GM12878 (cell line): Measurements from ENCODE around the gene CDC34. TPM values are rescaled to one million over a fixed set of nuclear protein-coding genes. Genes with fewer than 3 reads are reported as not detected.

Source experiments
- ATAC-seq: fragments of 200-7000 bp; cut with Tn5 transposase; 3 replicates; pipeline ENCODE4 v1.9.1; 2020; ENCODE audit warnings: mild to moderate bottlenecking, moderate library complexity
- BruUV-seq: library from RNA; stranded (reverse); fragments of 400-500 nt; replicated peaks from 2 replicates; lab custom pipeline; 2021; lab: Mats Ljungman, UMichigan
- CTCF ChIA-PET: fragments of 300-600 bp; sonication (Branson Sonifier 250); formaldehyde crosslinking; extraction: SDS; loops from one replicate; lab custom pipeline; 2021; ENCODE audit warnings: inconsistent platforms; lab: Yijun Ruan, JAX
- POLR2A ChIA-PET: fragments of 350-600 bp; formaldehyde crosslinking; extraction: SDS; loops from one replicate; lab custom pipeline; 2021; ENCODE audit warnings: inconsistent platforms; lab: Charles Lee
- RAD21 ChIA-PET: fragments of 300-600 bp; sonication (Branson Sonifier 250); formaldehyde crosslinking; loops from one replicate; lab custom pipeline; 2023; ENCODE audit warnings: antibody characterized with exemption; ENCODE audit not compliant: unreplicated experiment; lab: Charles Lee
- SMC1A ChIA-PET: fragments of 300-600 bp; sonication (Branson Sonifier 250); formaldehyde crosslinking; loops from one replicate; lab custom pipeline; 2023; ENCODE audit not compliant: unreplicated experiment, uncharacterized antibody; lab: Charles Lee
- DNase-seq: peaks from one replicate; pipeline ENCODE4 v3.0.0-alpha.2; 2011; ENCODE audit warnings: low read depth, low spot score
- FAIRE-seq: peaks from 3 replicates; lab custom pipeline; 2011; peaks lifted over from hg19 to GRCh38; lab: Jason Lieb, UNC
- H2AFZ ChIP-seq: 2 replicates; pipeline ENCODE4 v1.6.0; 2011; ENCODE audit warnings: low read depth, low read length, control low read depth; ENCODE audit not compliant: control insufficient read depth
- H3K27ac ChIP-seq: 2 replicates; pipeline ENCODE4 v1.5.1; 2011; ENCODE audit warnings: control low read depth; ENCODE audit not compliant: control insufficient read depth, insufficient read depth
- H3K27me3 ChIP-seq, 2 experiments: replicated peaks in 1 of 2; 2 replicates each; pipeline versions ENCODE4 v1.6.0 to v1.6.1; 2011; ENCODE audit warnings: low read length in 1 of 2; ENCODE audit not compliant: control insufficient read depth in 2 of 2, insufficient read depth in 2 of 2
- H3K36me3 ChIP-seq, 2 experiments: 2 replicates each; pipeline ENCODE4 v1.5.1; 2011; ENCODE audit warnings: low read length in 1 of 2; ENCODE audit not compliant: control insufficient read depth in 2 of 2, insufficient read depth in 2 of 2
- H3K4me1 ChIP-seq: 2 replicates; pipeline ENCODE4 v1.6.1; 2011; ENCODE audit warnings: mild to moderate bottlenecking, low read length, moderate library complexity, mixed read lengths; ENCODE audit not compliant: control insufficient read depth, insufficient read depth
- H3K4me2 ChIP-seq: 2 replicates; pipeline ENCODE4 v1.6.0; 2011; ENCODE audit warnings: control low read depth; ENCODE audit not compliant: control insufficient read depth, insufficient read depth
- H3K4me3 ChIP-seq: fragments of 200-600 bp; sonication (generic); 2 replicates; pipeline ENCODE4 v1.5.1; 2016
- H3K79me2 ChIP-seq: 2 replicates; pipeline ENCODE4 v1.6.0; 2011; ENCODE audit warnings: low read length; ENCODE audit not compliant: control insufficient read depth, insufficient read depth
- H3K9ac ChIP-seq: 2 replicates; pipeline ENCODE4 v1.8.0; 2011; ENCODE audit warnings: low read length, control low read depth, mixed read lengths; ENCODE audit not compliant: control insufficient read depth, insufficient read depth
- H3K9me3 ChIP-seq: replicated peaks from 3 replicates; pipeline ENCODE4 v1.5.1; 2011; ENCODE audit warnings: mild to moderate bottlenecking, low read length; ENCODE audit not compliant: control insufficient read depth, insufficient read depth
- H4K20me1 ChIP-seq: 2 replicates; pipeline ENCODE4 v1.6.0; 2011; ENCODE audit not compliant: control insufficient read depth, insufficient read depth
- BCL3 ChIP-seq: IDR thresholded peaks from 2 replicates; pipeline ENCODE4 v1.6.1; 2011; ENCODE audit warnings: borderline replicate concordance, low read depth, mild to moderate bottlenecking, moderate library complexity, low read length; ENCODE audit not compliant: insufficient read depth, poor library complexity, severe bottlenecking
- CBX3 ChIP-seq: fragments of 200-600 bp; sonication (generic); IDR thresholded peaks from 2 replicates; pipeline ENCODE4 v1.6.1; 2016; ENCODE audit warnings: low read depth, borderline replicate concordance
- DPF2 ChIP-seq: fragments of 450-650 bp; IDR thresholded peaks from 2 replicates; pipeline ENCODE4 v1.6.1; 2017; ENCODE audit warnings: mild to moderate bottlenecking
- EP300 ChIP-seq, 2 experiments: fragments of 150-350 bp in 1 of 2; IDR thresholded peaks; 2 replicates each; pipeline ENCODE4 v1.6.1; 2011 to 2012; ENCODE audit warnings: low read depth in 2 of 2, low read length in 2 of 2, borderline replicate concordance in 1 of 2, improper control_type of control experiment in 1 of 2, inconsistent platforms in 1 of 2; ENCODE audit not compliant: control insufficient read depth in 1 of 2
- EZH2 ChIP-seq: IDR thresholded peaks from 2 replicates; pipeline ENCODE4 v1.6.1; 2012; ENCODE audit warnings: low read depth, mild to moderate bottlenecking, control low read depth, inconsistent platforms, low read length, borderline replicate concordance; ENCODE audit not compliant: control insufficient read depth
- FOXM1 ChIP-seq: IDR thresholded peaks from 2 replicates; pipeline ENCODE4 v1.6.1; 2012; ENCODE audit warnings: low read depth, mild to moderate bottlenecking, inconsistent platforms, low read length, moderate library complexity
- IKZF1 ChIP-seq: fragments of 450-650 bp; conservative IDR thresholded peaks from 2 replicates; pipeline ENCODE4 v1.6.1; 2017; ENCODE audit warnings: antibody characterized with exemption, mild to moderate bottlenecking
- KDM1A ChIP-seq: fragments of 200-600 bp; sonication (generic); IDR thresholded peaks from 2 replicates; pipeline ENCODE4 v1.6.1; 2016; ENCODE audit warnings: borderline replicate concordance
- MEF2A ChIP-seq: IDR thresholded peaks from 2 replicates; pipeline ENCODE4 v1.6.1; 2011; ENCODE audit warnings: low read depth, mild to moderate bottlenecking, low read length, moderate library complexity; ENCODE audit not compliant: insufficient read depth
- NFYA ChIP-seq: IDR thresholded peaks from 2 replicates; pipeline ENCODE4 v1.6.1; 2011; ENCODE audit warnings: low read depth, mild to moderate bottlenecking, low read length, improper control_type of control experiment, borderline replicate concordance
- NR2F1 ChIP-seq: fragments of 450-650 bp; conservative IDR thresholded peaks from 2 replicates; pipeline ENCODE4 v1.6.1; 2017; ENCODE audit warnings: mild to moderate bottlenecking
- RB1 ChIP-seq: fragments of 450-650 bp; formaldehyde crosslinking; IDR thresholded peaks from 2 replicates; pipeline ENCODE4 v1.6.1; 2017; ENCODE audit warnings: mild to moderate bottlenecking, borderline replicate concordance
- RFX5 ChIP-seq: IDR thresholded peaks from 2 replicates; pipeline ENCODE4 v1.6.1; 2011; ENCODE audit warnings: low read depth, low read length, improper control_type of control experiment
- RUNX3 ChIP-seq: IDR thresholded peaks from 2 replicates; pipeline ENCODE4 v1.6.1; 2012; ENCODE audit warnings: low read length, inconsistent platforms
- WRNIP1 ChIP-seq: IDR thresholded peaks from 2 replicates; pipeline ENCODE4 v1.6.1; 2011; ENCODE audit warnings: low read depth, low read length, improper control_type of control experiment, borderline replicate concordance
- ZSCAN29 ChIP-seq: fragments of 450-650 bp; IDR thresholded peaks from 2 replicates; pipeline ENCODE4 v1.6.1; 2017; ENCODE audit warnings: mild to moderate bottlenecking, moderate library complexity
- WGBS: methylation state at CpG from one replicate; pipeline ENCODE4 v1.1.6; 2016; ENCODE audit warnings: low lambda C conversion rate; ENCODE audit not compliant: insufficient replicate concordance, insufficient coverage; ENCODE audit errors: missing lambda C conversion rate; 5-methylcytosine and 5-hydroxymethylcytosine counted together
- in situ Hi-C: fragments of 300-500 bp; cut with MboI; formaldehyde crosslinking; loops from 9 replicates; pipeline ENCODE4 v1.14.3; 2018; ENCODE audit warnings: mixed read lengths
- intact Hi-C: fragments of 100-400 bp; cut with micrococcal nuclease; formaldehyde crosslinking; loops from one replicate; pipeline ENCODE4 v1.14.2; 2022; ENCODE audit not compliant: unreplicated experiment
- polyA plus RNA-seq, 11 experiments: library from polyadenylated mRNA; depleted of rRNA in 4 of 11; unstranded in 6 of 11; stranded (reverse) in 5 of 11; fragments of >200 nt; fragmentation: Nextera tagmentation in 4 of 11; fragmentation: Illumina TruSeq in 1 of 11; extraction: Ambion mirVana in 4 of 11; extraction: Trizol in 1 of 11; gene quantifications; 1 replicate in 1 of 11; 2 replicates in 10 of 11; pipeline versions ENCODE4 v1.2.1 to v1.2.3, GENCODE V29; 2011 to 2016; ENCODE audit warnings: inconsistent platforms in 2 of 11, missing spikeins in 2 of 11, low read depth in 1 of 11
- total RNA-seq, 4 experiments: library from RNA; depleted of rRNA in 3 of 4; stranded (reverse); fragments of >200 nt in 3 of 4; fragmentation: Illumina TruSeq in 1 of 4; extraction: Trizol in 1 of 4; gene quantifications; 2 replicates each; pipeline versions ENCODE4 v1.2.1 to v1.2.3, GENCODE V29; 2013 to 2021
- TF ChIP-seq, protein P1 (sequence below): IDR thresholded peaks from 2 replicates; pipeline ENCODE4 v1.6.1; 2011; ENCODE audit warnings: low read depth, low read length, improper control_type of control experiment, borderline replicate concordance

Gene CDC34
- total and polyA plus RNA-seq, 10 of the 15 experiments (the other 5 are each of a cell fraction or from before 2014, with no cell fraction given) = 0.31 to 48.9 (median 28.5) TPM

DNA sequence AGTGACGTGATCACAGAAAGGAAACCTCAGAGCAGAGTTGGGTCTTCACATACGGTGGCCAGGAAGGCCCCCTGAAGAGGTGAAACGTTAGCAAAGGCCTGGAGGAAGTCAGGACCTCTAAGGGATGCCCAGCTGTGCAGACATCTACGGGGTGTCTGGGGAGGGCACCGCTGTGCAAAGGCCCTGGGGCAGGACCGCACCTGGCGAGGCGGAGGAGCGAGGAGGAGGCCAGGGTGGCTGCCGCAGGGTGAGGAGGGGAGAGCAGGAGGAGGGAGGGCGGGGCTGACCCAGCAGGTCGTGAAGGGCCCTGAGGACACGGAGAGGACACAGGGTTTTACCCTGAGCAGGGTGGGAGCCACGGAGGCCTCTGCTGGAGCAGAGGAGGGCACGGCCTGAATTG, 47.1 kb upstream of the CDC34 start:
- Histone ChIP-seq H3K9me3 (no peaks in the 10 kb centered on the region; the same call in 2 of the 3 replicates), H3K27me3 (no peaks in the 10 kb centered on the region), H4K20me1 (no peaks in the 10 kb centered on the region), H3K4me3 (no peak overlapping the region), H3K9ac (no peak overlapping the region), H3K36me3 (no peaks in the 10 kb centered on the region), H3K4me1 (no peaks in the 10 kb centered on the region), H3K27ac (no peak overlapping the region), H3K4me2 (no peak overlapping the region), H3K79me2 (no peaks in the 10 kb centered on the region), H2AFZ (no peak overlapping the region)
- ChIA-PET SMC1A (no interaction called here), CTCF (no interaction called here), RAD21 (no interaction called here), POLR2A (no interaction called here)
- ATAC-seq (no peak), DNase-seq (no peak), FAIRE-seq (no peak)
- BruUV-seq = no TSS peak
- WGBS = 36% methylated on average over 10 of the region's 15 CpGs
- in situ Hi-C loops (no loop called here), intact Hi-C loops (no loop called here)
- no peak for TF ChIP-seq EZH2
- no peak for TF ChIP-seq RB1
- TF ChIP-seq NFYA = no peak
- TF ChIP-seq EP300 (IDR thresholded peaks at IDR 0.05; ENCODE audit: borderline replicate concordance in 1 of 2, control insufficient read depth in 1 of 2, low read depth in 2 of 2, low read length in 2 of 2) = no peak
- no peak for TF ChIP-seq IKZF1
- TF ChIP-seq NR2F1 = no peak
- TF ChIP-seq DPF2 = no peak

DNA sequence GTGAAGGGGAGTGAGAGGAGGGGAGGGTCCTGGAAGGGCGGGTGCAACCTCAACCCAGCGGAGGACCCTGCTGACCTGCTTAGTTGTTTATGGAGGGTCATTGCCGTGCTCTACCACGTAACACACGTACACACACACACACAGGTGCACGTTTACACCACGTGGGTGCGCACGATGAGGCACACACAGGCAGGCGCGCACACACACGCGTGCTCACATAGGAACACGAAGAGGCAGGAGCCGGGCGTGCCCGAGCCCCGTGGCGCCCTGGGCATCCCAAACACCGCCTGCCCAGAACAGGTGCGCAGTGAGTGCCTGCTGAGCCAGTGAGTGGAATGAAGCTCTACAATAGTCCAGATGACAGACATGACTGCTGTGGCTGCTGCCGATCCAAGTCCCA, 46.5 kb upstream of the CDC34 start:
- Histone ChIP-seq H3K9me3 (no peaks in the 10 kb centered on the region; the same call in 2 of the 3 replicates), H3K27me3 (no peaks in the 10 kb centered on the region), H3K4me1 (no peaks in the 10 kb centered on the region; the same call in 1 of the 2 replicates), H3K9ac (no peak overlapping the region), H2AFZ (no peak overlapping the region), H3K27ac (no peak overlapping the region), H3K36me3 (no peaks in the 10 kb centered on the region), H3K4me2 (no peak overlapping the region), H3K4me3 (no peak overlapping the region), H3K79me2 (no peaks in the 10 kb centered on the region), H4K20me1 (no peaks in the 10 kb centered on the region)
- ATAC-seq (no peak), FAIRE-seq (no peak), DNase-seq (no peak)
- ChIA-PET POLR2A (no interaction called here), SMC1A (no interaction called here), RAD21 (no interaction called here), CTCF (no interaction called here)
- WGBS = 69% methylated on average over 22 of the region's 22 CpGs
- intact Hi-C loops = no loop called here
- in situ Hi-C loops = no loop called here
- no TSS peak for BruUV-seq
- TF ChIP-seq, protein P1, sequence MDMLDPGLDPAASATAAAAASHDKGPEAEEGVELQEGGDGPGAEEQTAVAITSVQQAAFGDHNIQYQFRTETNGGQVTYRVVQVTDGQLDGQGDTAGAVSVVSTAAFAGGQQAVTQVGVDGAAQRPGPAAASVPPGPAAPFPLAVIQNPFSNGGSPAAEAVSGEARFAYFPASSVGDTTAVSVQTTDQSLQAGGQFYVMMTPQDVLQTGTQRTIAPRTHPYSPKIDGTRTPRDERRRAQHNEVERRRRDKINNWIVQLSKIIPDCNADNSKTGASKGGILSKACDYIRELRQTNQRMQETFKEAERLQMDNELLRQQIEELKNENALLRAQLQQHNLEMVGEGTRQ = no peak
- TF ChIP-seq WRNIP1 (no peak), CBX3 (no peak), BCL3 (no peak), FOXM1 (no peak), MEF2A (no peak), ZSCAN29 (no peak), RUNX3 (no peak), KDM1A (no peak), RFX5 (no peak)
